Neural cell (in vitro differentiated cells): Measurements from ENCODE around the gene USP13. TPM values are rescaled to one million over a fixed set of nuclear protein-coding genes. Genes with fewer than 3 reads are reported as not detected.

Experiments
- H2AFZ ChIP-seq: fragments of 200-600, 300-800 bp; sonication (generic), shearing (Covaris generic); 2 replicates; pipeline ENCODE4 v1.6.0; 2014; ENCODE audit warnings: low read depth, mild to moderate bottlenecking, antibody characterized with exemption, low read length, moderate library complexity
- H3F3A ChIP-seq: fragments of 200-600 bp; shearing (Covaris generic); 2 replicates; pipeline ENCODE4 v1.6.1; 2016; ENCODE audit warnings: mild to moderate bottlenecking, moderate library complexity, mixed read lengths, antibody characterized with exemption, low read length; ENCODE audit not compliant: insufficient read depth, poor library complexity, severe bottlenecking
- H3K27ac ChIP-seq: fragments of 200-600, 300-800 bp; sonication (generic), shearing (Covaris generic); 2 replicates; pipeline ENCODE4 v1.5.1; 2014; ENCODE audit warnings: mild to moderate bottlenecking, low read length, moderate library complexity
- H3K27me3 ChIP-seq: fragments of 300-800, 200-600 bp; sonication (generic), shearing (Covaris generic); 2 replicates; pipeline ENCODE4 v1.6.0; 2014; ENCODE audit warnings: mild to moderate bottlenecking, low read depth, low read length, moderate library complexity; ENCODE audit not compliant: insufficient read depth
- H3K36me3 ChIP-seq: fragments of 300-800, 200-600 bp; sonication (generic), shearing (Covaris generic); 2 replicates; pipeline ENCODE4 v1.5.1; 2014; ENCODE audit warnings: mild to moderate bottlenecking, antibody characterized with exemption, low read length, moderate library complexity; ENCODE audit not compliant: insufficient read depth
- H3K4me2 ChIP-seq: fragments of 300-800, 200-600 bp; sonication (generic), shearing (Covaris generic); 2 replicates; pipeline ENCODE4 v1.6.0; 2014; ENCODE audit warnings: mild to moderate bottlenecking, low read length
- H3K4me3 ChIP-seq: fragments of 300-800, 200-600 bp; sonication (generic), shearing (Covaris generic); 2 replicates; pipeline ENCODE4 v1.5.1; 2014; ENCODE audit warnings: mild to moderate bottlenecking, low read length, moderate library complexity
- H3K79me2 ChIP-seq: fragments of 200-600 bp; shearing (Covaris generic); replicated peaks from 2 replicates; pipeline ENCODE4 v1.6.0; 2014; ENCODE audit warnings: mild to moderate bottlenecking, low read length, moderate library complexity; ENCODE audit not compliant: insufficient read depth
- H3K9ac ChIP-seq: fragments of 300-800, 200-600 bp; sonication (generic), shearing (Covaris generic); 2 replicates; pipeline ENCODE4 v1.6.1; 2016; ENCODE audit warnings: mild to moderate bottlenecking, low read length, mixed read lengths
- H3K9me2 ChIP-seq: fragments of 200-600 bp; shearing (Covaris generic); 2 replicates; pipeline ENCODE4 v1.6.1; 2016; ENCODE audit warnings: mild to moderate bottlenecking, low read length, mixed read lengths; ENCODE audit not compliant: insufficient read depth
- H3K9me3 ChIP-seq: fragments of 200-600, 300-800 bp; sonication (generic), shearing (Covaris generic); 2 replicates; pipeline ENCODE4 v1.6.1; 2016; ENCODE audit warnings: mild to moderate bottlenecking, mixed run types, low read length, moderate library complexity, mixed read lengths
- H4K20me1 ChIP-seq: fragments of 200-600 bp; shearing (Covaris generic); 2 replicates; pipeline ENCODE4 v1.6.1; 2016; ENCODE audit warnings: mild to moderate bottlenecking, mixed run types; ENCODE audit not compliant: insufficient read depth
- CTCF ChIP-seq: fragments of 450-650 bp; IDR thresholded peaks from 2 replicates; pipeline ENCODE4 v1.5.1; 2014; ENCODE audit warnings: antibody characterized with exemption, mild to moderate bottlenecking, moderate library complexity; ENCODE audit not compliant: poor library complexity, severe bottlenecking
- EP300 ChIP-seq: fragments of 450-650 bp; conservative IDR thresholded peaks from 2 replicates; pipeline ENCODE4 v1.6.1; 2014; ENCODE audit warnings: antibody characterized with exemption, mild to moderate bottlenecking, moderate library complexity; ENCODE audit not compliant: poor library complexity, severe bottlenecking
- EZH2 ChIP-seq: fragments of 200-600, 300-800 bp; shearing (Covaris generic), sonication (generic); IDR thresholded peaks from 2 replicates; pipeline ENCODE4 v1.6.1; 2014; ENCODE audit warnings: antibody characterized with exemption, low read length, borderline replicate concordance, mild to moderate bottlenecking; ENCODE audit not compliant: insufficient read depth, poor library complexity, severe bottlenecking
- MXI1 ChIP-seq: fragments of 450-650 bp; conservative IDR thresholded peaks from 2 replicates; pipeline ENCODE4 v1.6.1; 2014; ENCODE audit warnings: antibody characterized with exemption, mild to moderate bottlenecking; ENCODE audit not compliant: poor library complexity, severe bottlenecking
- POLR2AphosphoS5 ChIP-seq: IDR thresholded peaks from 2 replicates; pipeline ENCODE4 v1.6.1; 2012
- RAD21 ChIP-seq: fragments of 450-650 bp; conservative IDR thresholded peaks from 2 replicates; pipeline ENCODE4 v1.6.1; 2014; ENCODE audit warnings: antibody characterized with exemption, mild to moderate bottlenecking, moderate library complexity
- REST ChIP-seq: IDR thresholded peaks from 2 replicates; pipeline ENCODE4 v1.6.1; 2012; ENCODE audit warnings: borderline replicate concordance
- SMC3 ChIP-seq: fragments of 450-650 bp; conservative IDR thresholded peaks from 2 replicates; pipeline ENCODE4 v1.6.1; 2014; ENCODE audit warnings: antibody characterized with exemption, mild to moderate bottlenecking, moderate library complexity; ENCODE audit not compliant: poor library complexity
- TAF1 ChIP-seq: IDR thresholded peaks from 2 replicates; pipeline ENCODE4 v1.6.1; 2012; ENCODE audit warnings: low read depth
- polyA plus RNA-seq: library from polyadenylated mRNA; depleted of rRNA; stranded (reverse); fragments of >200 nt; gene quantifications from 2 replicates; pipeline ENCODE4 v1.2.3, GENCODE V29; 2014

USP13 gene
- polyA plus RNA-seq, 1 donor from 2014 or later, result 3.8 TPM

- Histone ChIP-seq H3K9me3 (no peaks in the 10 kb centered on the region), H3K4me3 (no peak overlapping the region), H3K79me2 (no peaks in the 10 kb centered on the region), H3F3A (no peaks in the 10 kb centered on the region), H3K4me2 (no peak overlapping the region), H3K27me3 (no peaks in the 10 kb centered on the region), H3K27ac (no peak overlapping the region), H3K36me3 (peaks cover 4% of the 10 kb centered on the region), H4K20me1 (no peaks in the 10 kb centered on the region), H2AFZ (no peak overlapping the region), H3K9ac (no peak overlapping the region), H3K9me2 (no peaks in the 10 kb centered on the region)
- TF ChIP-seq EP300 (no peak), TAF1 (no peak), SMC3 (no peak), CTCF (no peak), POLR2AphosphoS5 (no peak), EZH2 (no peak)
These were observed 35.2 kb downstream of the USP13 start for GRCh38 chr3:179687967-179688535.

GRCh38 chr3:179688850-179689249, 36.0 kb downstream of the USP13 start:
- Histone ChIP-seq H3K4me2 (no peak overlapping the region), H3K9me3 (no peaks in the 10 kb centered on the region), H3K79me2 (no peaks in the 10 kb centered on the region), H2AFZ (no peak overlapping the region), H4K20me1 (no peaks in the 10 kb centered on the region), H3K36me3 (peaks cover 4% of the 10 kb centered on the region), H3K27me3 (no peaks in the 10 kb centered on the region), H3K9me2 (no peaks in the 10 kb centered on the region), H3K9ac (no peak overlapping the region), H3K27ac (no peak overlapping the region), H3K4me3 (no peak overlapping the region), H3F3A (no peaks in the 10 kb centered on the region)
- no peak for TF ChIP-seq REST
- TF ChIP-seq RAD21, result no peak
- no peak for TF ChIP-seq EZH2
- TF ChIP-seq MXI1, result no peak
- no peak for TF ChIP-seq POLR2AphosphoS5
- TF ChIP-seq SMC3, result no peak
- TF ChIP-seq CTCF, result no peak
- no peak for TF ChIP-seq EP300
- no peak for TF ChIP-seq TAF1
